ENCODE measurements around the gene SLC16A7.

GRCh38 chr12:59744564-59744963 is 148.7 kb downstream of the SLC16A7 start:
- no peak for TF ChIP-seq CTCF (conservative IDR thresholded peaks at IDR 0.05; ENCODE audit: low read length)
- no peak for TF ChIP-seq EZH2phosphoT487 (IDR thresholded peaks at IDR 0.05; ENCODE audit: borderline replicate concordance, low read depth, low read length)

Data from OCI-LY7 (cell line).